ENCODE data around the gene LSM8.
"Not testable (repeated sequence)": the region's sequence is repeated elsewhere in the genome, so short reads cannot be mapped to it uniquely, and the experiment has no call there.

Gene LSM8

GRCh38 chr7:118214051-118214832, 30.3 kb downstream of the LSM8 start:
- peak; percentile 54 for DNase-seq

- DNase-seq, result no peak
These were observed 30.8 kb downstream of the LSM8 start for GRCh38 chr7:118214833-118215182.

GRCh38 chr7:118217210-118217619, 33.3 kb downstream of the LSM8 start:
- DNase-seq, result no peak

DNA sequence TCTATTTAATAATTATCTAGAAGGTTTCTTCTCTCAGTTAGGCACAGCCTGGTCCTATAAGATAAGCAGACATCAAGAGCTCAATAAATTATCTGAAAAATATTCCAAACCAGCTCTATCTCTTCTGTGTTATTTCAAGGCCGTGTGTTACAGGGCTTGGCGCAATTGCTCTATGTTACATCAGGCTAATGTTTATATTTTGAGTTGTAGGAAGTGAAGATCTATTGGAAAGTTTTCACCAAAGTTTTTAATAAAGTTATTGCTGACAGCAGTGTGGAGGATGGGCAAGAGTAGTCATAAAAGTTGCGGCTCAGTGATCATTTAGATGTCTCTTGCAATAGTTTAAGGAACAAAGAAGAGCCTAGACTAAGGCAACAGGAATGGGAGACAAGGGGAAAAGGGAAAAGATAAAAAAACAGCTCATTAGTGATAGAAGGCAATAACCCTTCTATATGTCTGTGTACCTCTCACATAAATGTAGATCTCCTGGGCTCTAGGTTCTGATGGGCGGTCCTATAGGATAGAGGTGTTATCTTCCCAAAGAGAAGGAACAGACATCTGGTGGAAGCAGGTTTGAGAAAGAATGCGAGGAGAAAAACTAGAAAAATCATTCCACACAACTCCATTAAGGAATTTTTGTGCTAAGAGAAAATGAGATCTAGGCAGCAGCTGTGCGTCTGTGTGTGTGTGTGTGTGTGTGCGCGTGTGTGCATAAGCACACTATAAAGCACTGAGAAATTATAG, 34.6 kb downstream of the LSM8 start:
- DNase-seq, result no peak

GRCh38 chr7:118219157-118219512, 35.2 kb downstream of the LSM8 start:
- no peak for DNase-seq

GRCh38 chr7:118220583-118220982, 36.6 kb downstream of the LSM8 start:
- no peak for DNase-seq

DNA sequence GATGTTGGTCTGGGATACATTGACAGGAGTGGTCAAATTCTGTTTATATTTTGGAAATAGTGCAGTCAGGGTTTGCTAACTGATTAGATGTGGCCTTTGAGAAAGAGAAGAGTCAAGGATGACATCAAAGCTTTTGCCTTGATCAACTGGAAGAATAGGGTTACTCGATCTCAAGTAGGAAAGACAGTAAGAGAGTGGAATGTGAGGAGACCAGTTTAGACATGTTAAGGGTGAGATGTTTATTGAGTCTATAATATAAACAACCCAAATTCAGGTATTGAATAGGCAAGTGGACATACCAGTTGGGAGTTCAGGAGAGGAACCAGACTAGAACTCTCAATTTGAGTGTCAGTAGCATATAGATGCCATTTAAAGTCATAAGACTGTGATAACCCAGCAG, 38.6 kb downstream of the LSM8 start:
- DNase-seq, result no peak

GRCh38 chr7:118224521-118224920, 40.6 kb downstream of the LSM8 start, which contains the start of gene ANKRD7:
Gene ANKRD7 (plus strand): TSS chr7:118224704. CDS start chr7:118224831, 127 bp downstream.
- DNase-seq, result no peak

GRCh38 chr7:118232837-118233236, 48.9 kb downstream of the LSM8 start:
- DNase-seq, result no peak

GRCh38 chr7:118233799-118234198, 49.8 kb downstream of the LSM8 start:
- DNase-seq, result no peak

- DNase-seq, result no peak
These were observed 55.0 kb downstream of the LSM8 start for GRCh38 chr7:118239014-118239413.

DNA sequence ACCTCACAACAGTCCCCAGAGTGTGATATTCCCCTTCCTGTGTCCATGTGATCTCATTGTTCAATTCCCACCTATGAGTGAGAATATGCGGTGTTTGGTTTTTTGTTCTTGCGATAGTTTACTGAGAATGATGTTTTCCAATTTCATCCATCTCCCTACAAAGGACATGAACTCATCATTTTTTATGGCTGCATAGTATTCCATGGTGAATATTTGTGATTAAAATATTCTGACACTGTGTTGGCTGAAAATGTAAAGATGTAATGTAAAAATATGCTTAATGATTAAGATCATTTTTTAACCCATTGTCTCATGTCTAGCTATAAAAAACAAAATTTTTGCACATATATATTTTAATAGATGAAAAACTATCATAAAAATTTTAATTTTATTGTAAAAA, 56.4 kb downstream of the LSM8 start:
- DNase-seq, result not testable (repeated sequence)

Data from NCI-H774 (cell line).